Adipose tissue (tissue), 3 donors: Measurements from ENCODE around the gene SAP30BP. TPM values are rescaled to one million over a fixed set of nuclear protein-coding genes. Genes with fewer than 3 reads are reported as not detected.

Experiments used
- H3K27ac ChIP-seq: one replicate; pipeline ENCODE4 v1.5.1; 2013; ENCODE audit warnings: low read depth, low read length
- WGBS, 3 donors: extraction: QIAGEN DNeasy Blood & Tissue Kit; methylation state at CpG; one replicate each; pipeline ENCODE4 v1.1.7; 2013; 5-methylcytosine and 5-hydroxymethylcytosine counted together
- polyA plus RNA-seq, 3 donors: library from polyadenylated mRNA; stranded (reverse); fragments of 200-250 nt; gene quantifications; one replicate each; pipeline ENCODE4 v1.2.3, GENCODE V29; 2013
- donor health status: healthy with polysubstance abuse.
- donor health status: Bipolar disorder and iron deficiency.
- donor health status: healthy.

The SAP30BP gene
- polyA plus RNA-seq, result 10 to 100 TPM; 41.9 to 83.0 (median 77.7) TPM

GRCh38 chr17:75666959-75667790 is at the start of gene SAP30BP, which contains the start of gene RECQL5:
Gene SAP30BP, plus strand, starts transcription at chr17:75667338. Its CDS starts 35 bp downstream, at chr17:75667373.
Gene RECQL5, minus strand, starts transcription at chr17:75667154. Its CDS starts 597 bp downstream, at chr17:75666557.
- H3K27ac ChIP-seq, result peak within 1 kb of the TSS; percentile 71
- 0 to 1% (median 0%) methylated on average over 55 of the region's 55 CpGs for whole genome bisulfite sequencing, 3 donors

GRCh38 chr17:75617675-75618074 is 49.5 kb upstream of the SAP30BP start:
- H3K27ac ChIP-seq, result no peak overlapping the region
- WGBS, 3 donors, result 87 to 95% (median 94%) methylated on average over 10 to 11 of the region's 11 CpGs

GRCh38 chr17:75619506-75620431 is 47.4 kb upstream of the SAP30BP start:
- no peak overlapping the region for H3K27ac ChIP-seq
- 73 to 86% (median 86%) methylated on average over 34 to 36 of the region's 36 CpGs for WGBS, 3 donors

GRCh38 chr17:75621489-75621888 is 45.6 kb upstream of the SAP30BP start:
- 67 to 94% (median 92%) methylated on average over 4 of the region's 4 CpGs for WGBS, 3 donors

GRCh38 chr17:75622076-75622475 is 45.1 kb upstream of the SAP30BP start:
- 80 to 84% (median 81%) methylated on average over 8 of the region's 8 CpGs for WGBS, 3 donors
- H3K27ac ChIP-seq, result no peak overlapping the region

More at GRCh38 chr17:75621489-75621888, 45.6 kb upstream of the SAP30BP start:
- no peak overlapping the region for H3K27ac ChIP-seq

- no peak overlapping the region for H3K27ac ChIP-seq
- 77 to 94% (median 92%) methylated on average over 15 of the region's 15 CpGs for WGBS, 3 donors
Measured at GRCh38 chr17:75622771-75623273, 44.3 kb upstream of the SAP30BP start.

- WGBS, 3 donors, result 87 to 91% (median 89%) methylated on average over 9 of the region's 9 CpGs
- no peak overlapping the region for H3K27ac ChIP-seq
Measured at GRCh38 chr17:75623386-75623785, 43.8 kb upstream of the SAP30BP start.

- no peak overlapping the region for H3K27ac ChIP-seq
- 87 to 93% (median 93%) methylated on average over 12 of the region's 12 CpGs for WGBS, 3 donors
Measured at GRCh38 chr17:75624021-75624420, 43.1 kb upstream of the SAP30BP start.

- no peak overlapping the region for H3K27ac ChIP-seq
- 87 to 91% (median 88%) methylated on average over 22 to 23 of the region's 23 CpGs for WGBS, 3 donors
Measured at GRCh38 chr17:75624714-75625345, 42.3 kb upstream of the SAP30BP start.

GRCh38 chr17:75625813-75626486 is 41.2 kb upstream of the SAP30BP start:
- 80 to 86% (median 81%) methylated on average over 13 to 15 of the region's 15 CpGs for WGBS, 3 donors
- no peak overlapping the region for H3K27ac ChIP-seq

- no peak overlapping the region for H3K27ac ChIP-seq
- 76 to 83% (median 81%) methylated on average over 10 to 11 of the region's 11 CpGs for WGBS, 3 donors
Measured at GRCh38 chr17:75626496-75627038, 40.6 kb upstream of the SAP30BP start.

- H3K27ac ChIP-seq, result no peak overlapping the region
- 91 to 98% (median 92%) methylated on average over 9 to 10 of the region's 10 CpGs for WGBS, 3 donors
Measured at GRCh38 chr17:75627094-75627493, 40.0 kb upstream of the SAP30BP start.

- no peak overlapping the region for H3K27ac ChIP-seq
- 84 to 89% (median 86%) methylated on average over 6 of the region's 6 CpGs for WGBS, 3 donors
Measured at GRCh38 chr17:75628425-75628824, 38.7 kb upstream of the SAP30BP start.

- WGBS, 3 donors, result 72 to 86% (median 79%) methylated on average over 14 of the region's 14 CpGs
- no peak overlapping the region for H3K27ac ChIP-seq
Measured at GRCh38 chr17:75629157-75629556, 38.0 kb upstream of the SAP30BP start.

- WGBS, 3 donors, result 82 to 85% (median 85%) methylated on average over 25 to 26 of the region's 26 CpGs
- H3K27ac ChIP-seq, result no peak overlapping the region
Measured at GRCh38 chr17:75630071-75630917, 36.8 kb upstream of the SAP30BP start.

- no peak overlapping the region for H3K27ac ChIP-seq
- WGBS, 3 donors, result 89 to 94% (median 93%) methylated on average over 27 of the region's 27 CpGs
Measured at GRCh38 chr17:75631353-75631752, 35.8 kb upstream of the SAP30BP start.

GRCh38 chr17:75632428-75632827 is 34.7 kb upstream of the SAP30BP start:
- no peak overlapping the region for H3K27ac ChIP-seq
- WGBS, 3 donors, result 76 to 79% (median 76%) methylated on average over 12 of the region's 12 CpGs
